ENCODE results near the gene ELFN1.

The ELFN1 gene

DNA sequence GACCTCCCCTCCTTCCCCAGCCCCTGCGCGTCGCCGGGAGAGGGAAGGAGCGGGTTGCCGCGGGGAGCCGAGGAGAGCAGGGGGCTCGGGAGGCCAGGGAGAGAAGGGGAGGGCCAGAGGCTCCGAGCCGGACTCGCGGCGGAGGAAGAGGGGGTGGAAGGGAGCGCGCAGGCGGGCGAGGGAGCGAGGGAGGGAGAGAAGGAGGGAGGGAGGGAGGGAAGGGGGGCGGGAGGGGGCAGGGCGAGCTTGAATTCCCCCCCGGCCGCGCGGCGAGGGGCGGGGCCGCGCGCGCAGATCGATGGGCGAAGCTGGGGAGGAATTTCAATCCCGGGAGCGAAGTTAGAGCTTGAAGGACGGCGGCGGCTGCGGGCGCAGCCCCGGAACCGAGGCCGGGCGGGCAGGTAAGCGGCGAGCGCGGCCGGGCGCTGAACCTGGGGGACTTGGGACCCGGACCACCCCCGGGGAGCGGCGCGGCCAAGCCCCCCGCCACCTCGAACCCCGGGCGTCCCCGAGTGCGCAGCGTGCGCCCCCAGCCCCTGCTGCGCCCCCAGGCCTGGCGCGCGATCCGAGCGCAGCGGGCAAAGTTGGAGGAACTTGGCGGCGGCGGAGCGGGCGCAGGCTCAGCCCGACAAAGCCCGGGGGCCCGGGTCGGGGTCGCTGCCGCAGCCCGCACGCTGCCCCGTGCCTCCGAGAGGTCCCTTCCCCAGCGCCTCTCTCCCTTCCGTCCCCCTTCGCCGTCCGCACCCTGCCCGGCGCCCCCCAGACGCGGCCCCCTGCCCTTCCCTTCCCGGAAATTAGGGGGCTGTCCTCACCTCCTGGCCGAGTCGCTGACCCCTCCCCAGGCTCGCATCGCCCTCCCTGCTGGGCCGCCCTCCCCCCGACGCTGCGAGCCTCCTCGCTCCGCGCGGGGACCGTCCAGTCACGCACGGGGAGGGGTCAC lies at the start of gene ELFN1:
Gene ELFN1 (plus strand): TSS at position 324 of the 940 bp plus-strand sequence. CDS start 74,320 bp downstream, outside the sequence.
- no peak for DNase-seq (ENCODE audit: extremely low read depth in 1 of 2, low read depth in 1 of 2)

DNA sequence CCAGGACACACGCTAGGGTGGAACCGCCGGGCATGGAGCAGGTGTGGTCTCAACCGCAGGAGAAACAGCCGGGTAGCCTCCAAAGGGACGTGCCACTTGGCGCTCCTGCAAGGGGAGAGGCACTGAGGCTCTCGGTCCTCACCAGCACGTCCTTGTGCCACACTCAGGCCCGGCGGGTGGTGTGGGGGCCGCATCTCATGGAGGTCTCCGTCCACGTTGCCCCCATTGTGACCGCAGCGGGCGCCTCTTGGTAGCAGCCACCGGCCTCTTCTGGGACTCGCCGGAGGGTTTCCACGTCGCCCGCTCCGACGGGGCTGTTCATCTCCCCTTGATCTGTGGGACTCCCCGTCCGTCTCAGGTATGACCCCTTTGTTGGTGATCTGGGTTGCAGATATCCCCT lies 49.2 kb upstream of the ELFN1 start:
- no peak for DNase-seq (ENCODE audit: extremely low read depth in 1 of 2, low read depth in 1 of 2)

DNA sequence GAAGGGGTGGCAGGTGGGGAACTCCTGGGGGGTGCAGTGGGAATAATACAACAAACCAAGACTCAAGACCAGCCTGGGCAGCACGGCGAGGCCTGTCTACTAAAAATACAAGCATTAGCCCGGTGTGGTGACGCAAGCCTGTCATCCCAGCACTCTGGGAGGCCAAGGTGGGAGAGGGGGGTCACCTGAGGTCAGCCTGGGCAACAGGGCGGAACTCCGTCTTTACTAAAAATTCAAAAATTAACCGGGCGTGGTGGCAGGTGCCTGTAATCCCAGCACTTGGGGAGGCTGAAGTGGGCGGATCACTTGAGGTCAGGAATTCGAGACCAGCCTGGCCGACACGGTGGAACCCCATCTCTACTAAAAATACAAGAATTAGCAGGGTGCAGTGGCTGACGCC lies 48.4 kb upstream of the ELFN1 start:
- DNase-seq (ENCODE audit: extremely low read depth in 1 of 2, low read depth in 1 of 2) = no peak

DNA sequence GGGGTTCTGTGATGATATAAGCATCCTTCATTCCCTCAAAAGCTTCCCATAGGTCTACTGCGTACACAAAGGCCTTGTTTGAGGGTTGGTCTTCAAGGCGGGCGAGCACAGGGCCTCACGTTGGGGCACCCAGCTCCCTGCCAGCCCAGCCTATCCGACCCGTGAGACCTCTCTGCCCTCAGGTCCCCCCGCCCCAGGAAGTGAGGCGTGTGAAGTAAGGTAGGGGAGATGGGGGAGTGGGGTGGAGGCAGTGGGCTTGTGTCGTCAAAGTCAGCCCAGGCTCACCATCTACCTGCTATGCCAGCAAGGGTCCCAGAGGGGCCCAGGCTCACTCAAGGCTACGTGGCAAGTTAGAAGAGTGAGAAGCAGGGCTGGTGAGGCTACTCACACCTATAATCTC lies 47.6 kb upstream of the ELFN1 start:
- no peak for DNase-seq (ENCODE audit: extremely low read depth in 1 of 2, low read depth in 1 of 2)

DNA sequence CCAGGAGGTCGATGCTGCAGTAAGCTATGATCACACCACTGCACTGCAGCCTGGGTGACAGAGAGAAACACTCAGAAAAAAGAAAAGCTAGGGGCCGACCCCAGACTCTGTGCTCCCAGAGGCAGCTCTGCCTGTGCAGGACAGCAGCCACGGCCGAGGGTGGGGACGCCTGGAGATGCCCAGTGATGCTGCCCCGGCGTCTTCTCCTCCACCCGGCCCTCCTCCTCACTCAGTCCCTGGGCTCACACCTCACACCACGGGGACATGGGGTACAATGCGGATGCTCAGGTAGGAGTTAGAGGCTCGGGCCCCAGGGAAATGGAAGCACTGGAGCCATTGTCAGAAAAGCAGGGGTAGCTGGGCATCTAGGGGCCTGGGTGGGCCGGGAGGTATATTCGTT lies 46.3 kb upstream of the ELFN1 start:
- no peak for DNase-seq (ENCODE audit: extremely low read depth in 1 of 2, low read depth in 1 of 2)

DNA sequence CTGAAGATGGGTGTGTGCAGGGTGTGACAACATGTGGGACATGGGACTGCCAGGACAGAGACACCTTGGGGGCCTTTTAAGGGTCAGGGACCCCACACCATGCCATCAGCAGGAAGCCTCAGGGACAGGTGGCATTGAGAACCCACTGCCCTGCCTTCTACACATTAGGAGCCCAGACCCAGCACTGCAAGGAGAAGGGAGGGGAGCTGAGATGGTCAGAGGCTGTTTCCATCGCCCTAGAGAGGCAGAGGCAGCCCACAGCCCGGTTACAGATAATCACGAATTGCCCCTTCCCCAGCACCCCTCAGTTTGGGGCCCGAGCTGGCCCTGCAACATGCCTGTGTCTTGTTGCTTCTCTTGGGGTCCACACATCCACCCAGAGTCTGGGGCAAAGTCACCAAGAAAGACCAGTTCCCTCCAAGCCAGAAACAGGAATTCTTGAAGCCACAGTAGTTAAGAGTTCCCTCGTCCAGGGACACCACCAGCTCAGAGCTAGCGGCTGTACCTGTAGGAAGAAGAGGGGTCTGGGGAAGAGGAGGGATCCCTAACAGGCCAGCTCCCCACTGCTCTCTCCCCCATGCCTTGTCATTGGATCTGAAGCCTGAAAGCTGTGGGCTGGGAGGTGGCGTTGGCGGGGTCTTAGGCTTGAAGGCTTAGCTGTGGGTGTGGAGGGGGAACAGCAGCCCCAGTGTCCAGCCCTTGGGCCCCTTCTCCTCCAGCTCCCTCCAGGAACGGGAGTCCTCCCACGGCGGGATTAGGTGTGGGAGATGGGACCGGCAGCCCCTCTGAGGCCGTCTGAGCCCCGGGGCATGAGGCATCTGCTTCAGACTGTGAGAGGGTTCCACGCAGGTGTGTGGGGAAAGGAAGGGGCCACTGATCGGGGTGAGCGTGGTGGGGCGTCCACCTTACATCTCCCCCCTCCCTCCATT lies 44.8 kb upstream of the ELFN1 start:
- DNase-seq (ENCODE audit: extremely low read depth in 1 of 2, low read depth in 1 of 2) = no peak

DNA sequence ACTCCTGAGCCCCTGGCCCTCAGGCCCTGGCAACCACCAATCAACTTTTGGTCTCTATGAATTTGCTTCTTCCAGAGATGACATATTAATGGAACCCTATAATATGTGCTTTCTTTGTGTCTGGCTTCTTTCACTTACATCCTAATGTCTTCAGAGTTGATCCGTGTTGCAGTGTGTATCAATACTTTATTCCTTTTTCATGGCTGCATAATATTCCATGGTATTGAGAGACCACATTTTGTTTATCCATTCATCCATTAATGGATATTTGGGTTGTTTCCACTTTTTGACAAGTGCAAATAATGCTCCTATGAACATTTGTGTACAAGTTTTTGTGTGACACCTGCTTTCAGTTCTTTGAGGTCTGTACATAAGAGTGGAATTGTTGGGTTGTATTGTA lies 43.3 kb upstream of the ELFN1 start:
- DNase-seq (ENCODE audit: extremely low read depth in 1 of 2, low read depth in 1 of 2) = no peak

DNA sequence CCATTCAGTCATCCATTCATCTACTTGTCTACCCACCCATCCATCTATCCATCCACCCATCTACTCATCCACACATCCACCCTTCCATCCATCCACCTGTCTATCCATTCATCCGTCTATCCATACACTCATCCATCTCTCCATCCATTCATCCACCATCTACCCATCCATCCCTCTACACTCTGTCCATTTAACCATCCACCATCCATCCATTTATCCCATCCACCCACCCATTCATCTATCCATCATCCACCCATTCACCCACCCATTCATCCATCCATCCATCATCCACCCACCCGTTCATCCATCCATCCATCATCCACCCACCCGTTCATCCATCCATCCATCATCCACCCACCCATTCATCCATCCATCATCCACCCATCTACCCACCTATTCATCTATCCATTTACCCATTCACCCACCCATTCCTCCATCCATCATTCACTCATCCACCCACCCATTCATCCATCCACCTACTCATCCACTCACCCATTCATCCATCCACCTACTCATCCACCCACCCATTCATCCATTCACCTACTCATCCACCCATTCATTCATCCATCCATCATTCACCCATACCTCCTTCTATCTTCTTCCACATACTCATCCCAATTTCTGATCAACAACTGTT lies 39.3 kb upstream of the ELFN1 start:
- no peak for DNase-seq (ENCODE audit: extremely low read depth in 1 of 2, low read depth in 1 of 2)

DNA sequence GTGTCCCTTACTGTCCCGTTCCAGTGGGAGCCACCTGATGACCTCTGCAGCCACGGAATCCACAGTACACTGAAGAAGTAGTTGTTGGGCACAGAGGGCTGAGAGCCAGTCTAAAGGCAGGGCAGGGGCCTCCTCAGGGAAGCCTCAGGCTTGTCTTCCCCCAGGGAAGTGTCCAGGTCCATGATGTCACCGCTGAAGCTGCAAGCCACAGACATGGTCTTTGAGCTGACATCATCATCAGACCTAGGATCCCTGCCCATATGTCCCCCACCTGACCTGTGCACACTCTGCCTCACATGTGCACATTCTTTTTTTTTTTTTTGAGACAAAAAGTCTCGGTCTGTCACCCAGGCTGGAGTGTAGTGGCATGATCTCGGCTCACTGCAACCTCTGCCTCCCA lies 38.4 kb upstream of the ELFN1 start:
- no peak for DNase-seq (ENCODE audit: extremely low read depth in 1 of 2, low read depth in 1 of 2)

DNA sequence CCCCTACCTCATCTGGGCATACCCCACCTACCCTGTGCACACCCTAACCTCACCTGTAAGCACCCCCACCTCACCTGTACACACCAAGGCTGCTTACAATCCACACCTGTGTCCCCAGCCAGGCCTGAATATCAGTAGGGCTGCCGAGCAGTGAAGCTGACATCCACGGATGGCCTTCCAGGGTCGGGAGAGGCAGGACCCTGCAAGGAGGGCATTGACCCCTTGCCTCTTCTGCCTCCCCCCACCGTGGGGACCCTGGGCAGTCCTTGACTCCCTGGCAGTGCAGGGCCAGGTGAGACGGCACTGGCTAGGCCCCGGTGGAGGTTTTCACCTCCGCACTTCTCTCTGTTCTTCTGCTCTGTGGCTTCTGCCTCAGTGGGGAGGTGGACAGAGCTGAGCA lies 37.6 kb upstream of the ELFN1 start:
- no peak for DNase-seq (ENCODE audit: extremely low read depth in 1 of 2, low read depth in 1 of 2)

DNA sequence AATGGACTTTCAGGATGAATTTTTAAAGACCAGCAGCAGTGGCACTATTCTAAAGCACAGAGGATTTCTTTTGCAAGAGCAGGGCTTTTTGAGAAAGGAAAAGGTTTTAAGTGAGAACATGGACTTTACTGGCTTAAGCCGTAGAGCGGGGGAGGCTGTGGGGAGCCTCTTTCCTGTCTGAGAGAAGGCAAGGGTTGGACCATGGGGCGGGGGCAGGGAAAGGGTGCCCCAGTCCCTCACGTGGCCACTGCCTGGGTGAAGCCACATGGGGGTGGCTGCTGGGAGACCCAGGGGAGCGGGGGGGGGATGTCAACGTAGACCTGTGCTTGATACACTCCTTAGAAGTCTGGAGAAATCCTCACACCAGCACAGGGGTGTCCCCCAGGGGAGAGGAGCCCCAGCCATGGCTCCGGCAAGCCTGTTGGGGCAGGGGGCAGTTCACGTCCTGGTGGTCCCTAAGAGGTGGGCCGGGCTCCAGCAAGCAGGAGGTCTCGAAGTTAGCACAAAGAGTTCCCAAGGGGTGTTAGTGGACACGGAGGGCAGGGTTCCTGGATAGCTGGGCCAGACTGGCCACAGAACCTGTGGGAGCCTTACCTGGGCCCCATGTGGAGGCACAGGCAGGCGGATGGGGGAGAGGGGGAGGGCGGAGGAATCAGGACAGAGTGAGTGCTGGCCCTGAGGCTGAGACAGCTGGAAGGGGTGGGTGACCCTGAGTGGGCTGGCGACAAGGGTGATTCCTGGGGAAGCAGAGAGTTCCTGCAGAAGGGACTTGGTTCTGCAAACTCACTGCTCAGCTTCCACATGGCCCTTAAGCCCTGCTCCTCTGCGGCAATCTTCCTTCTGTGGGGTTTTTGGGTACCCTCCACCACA lies 36.9 kb upstream of the ELFN1 start:
- DNase-seq (ENCODE audit: extremely low read depth in 1 of 2, low read depth in 1 of 2) = no peak

DNA sequence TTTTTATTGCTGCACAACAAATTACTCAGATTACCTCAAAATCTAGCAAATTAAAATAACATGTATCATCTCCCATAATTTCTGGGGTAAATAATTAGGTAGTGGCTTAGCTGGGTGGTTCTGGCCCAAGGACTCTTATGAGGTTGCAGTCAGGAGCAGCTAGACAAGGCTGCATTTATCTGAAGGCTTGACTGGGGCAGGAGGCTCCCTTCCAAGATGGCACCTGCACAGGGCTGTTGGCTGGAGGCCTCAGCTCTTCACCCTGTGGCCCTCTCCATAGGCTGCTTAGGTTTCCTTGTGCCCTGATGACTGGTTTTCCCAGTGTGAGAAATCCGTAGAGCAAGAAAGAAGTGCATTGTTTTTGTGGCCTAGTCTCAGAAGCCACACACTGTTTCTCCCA lies 34.7 kb upstream of the ELFN1 start:
- no peak for DNase-seq (ENCODE audit: extremely low read depth in 1 of 2, low read depth in 1 of 2)

DNA sequence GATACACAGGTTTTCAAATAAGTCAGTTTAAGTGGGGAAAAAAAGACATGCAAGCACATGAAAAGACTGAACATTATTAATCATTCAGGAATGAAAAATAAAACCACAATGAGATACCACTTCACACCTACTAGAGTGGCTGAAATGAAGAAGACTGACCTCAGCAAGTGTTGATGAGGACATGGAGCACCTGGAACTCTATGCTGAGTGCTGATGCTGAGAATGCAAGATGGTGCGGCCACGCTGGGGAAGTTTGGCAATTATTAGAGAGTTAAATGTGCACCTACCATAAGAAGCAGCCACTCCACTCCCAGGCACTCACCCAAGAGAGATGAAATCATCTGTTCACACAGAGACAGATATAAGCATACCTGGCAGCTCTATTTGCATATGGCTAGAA lies 32.9 kb upstream of the ELFN1 start:
- DNase-seq (ENCODE audit: extremely low read depth in 1 of 2, low read depth in 1 of 2) = no peak

DNA sequence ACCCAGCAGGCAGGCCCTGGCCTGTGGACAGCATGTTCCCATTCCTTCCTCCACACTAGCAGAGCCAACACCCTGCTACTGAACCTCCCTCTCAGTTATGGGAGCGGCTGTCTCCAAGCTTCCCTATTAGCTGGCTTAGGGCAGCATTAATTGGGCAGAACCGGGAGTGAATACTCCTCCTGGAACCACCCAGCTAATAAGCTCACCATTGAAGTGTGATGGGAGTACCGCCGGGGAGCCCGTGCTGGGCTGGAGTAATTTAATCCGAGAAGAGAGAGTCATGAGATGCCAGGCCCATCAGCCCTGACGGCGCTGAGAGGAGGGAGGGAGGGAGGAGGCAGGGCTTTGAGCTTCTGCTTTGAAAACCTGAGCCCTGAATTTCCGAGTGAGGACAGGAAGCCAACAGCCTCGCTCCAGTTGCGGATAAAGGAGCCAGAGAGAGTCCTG lies 31.8 kb upstream of the ELFN1 start:
- DNase-seq (ENCODE audit: extremely low read depth in 1 of 2, low read depth in 1 of 2) = no peak

DNA sequence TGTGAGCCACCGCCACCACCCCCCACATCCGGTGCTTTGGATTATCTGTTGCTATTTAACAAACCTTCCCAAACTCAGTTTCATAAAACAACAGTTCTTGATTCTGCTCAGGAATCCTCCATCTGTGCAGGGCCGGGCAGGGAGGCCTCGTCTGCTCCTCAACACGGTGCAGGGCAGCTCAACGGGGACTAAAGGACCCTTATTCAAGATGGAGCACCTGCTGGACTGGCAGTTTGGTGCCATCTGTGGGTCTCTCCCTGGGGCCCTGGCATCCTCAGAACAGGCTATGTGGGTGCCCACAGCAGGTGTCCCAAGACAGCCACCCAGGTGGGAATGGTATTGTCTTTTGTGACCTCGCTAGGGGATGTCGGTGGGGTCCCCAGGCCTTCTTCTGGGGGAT lies 31.0 kb upstream of the ELFN1 start:
- no peak for DNase-seq (ENCODE audit: extremely low read depth in 1 of 2, low read depth in 1 of 2)

DNA sequence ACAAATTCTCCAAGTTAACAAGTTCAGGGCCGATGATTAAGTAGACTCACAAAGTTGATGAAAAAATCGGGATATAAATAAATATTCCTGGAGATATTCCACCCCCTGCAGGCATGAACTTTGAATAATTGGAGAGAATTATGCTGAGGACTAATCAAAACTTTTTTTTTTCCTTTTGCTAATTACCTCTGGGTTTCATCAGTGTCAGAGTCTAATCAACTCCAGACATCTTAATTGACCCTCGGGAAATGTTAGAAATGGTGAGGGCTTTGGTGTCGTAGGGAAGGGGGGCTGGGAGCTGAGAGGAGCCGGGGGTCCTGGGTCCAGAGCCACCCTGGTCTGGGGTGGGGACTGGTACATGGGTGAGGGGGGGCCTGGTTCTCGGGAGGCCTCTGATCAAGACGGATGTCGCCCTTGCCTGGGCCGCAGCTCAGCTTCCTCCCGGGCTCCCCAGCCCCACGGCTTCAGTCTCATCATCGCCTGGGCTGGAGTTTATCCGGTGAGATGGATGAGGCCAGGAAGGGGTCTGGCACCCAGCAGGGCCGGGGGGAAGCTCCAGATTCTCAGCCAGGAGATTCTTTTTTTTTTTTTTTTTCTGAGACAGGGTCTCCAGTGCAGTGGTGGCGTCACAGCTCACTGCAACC lies 30.4 kb upstream of the ELFN1 start:
- DNase-seq (ENCODE audit: extremely low read depth in 1 of 2, low read depth in 1 of 2) = no peak

DNA sequence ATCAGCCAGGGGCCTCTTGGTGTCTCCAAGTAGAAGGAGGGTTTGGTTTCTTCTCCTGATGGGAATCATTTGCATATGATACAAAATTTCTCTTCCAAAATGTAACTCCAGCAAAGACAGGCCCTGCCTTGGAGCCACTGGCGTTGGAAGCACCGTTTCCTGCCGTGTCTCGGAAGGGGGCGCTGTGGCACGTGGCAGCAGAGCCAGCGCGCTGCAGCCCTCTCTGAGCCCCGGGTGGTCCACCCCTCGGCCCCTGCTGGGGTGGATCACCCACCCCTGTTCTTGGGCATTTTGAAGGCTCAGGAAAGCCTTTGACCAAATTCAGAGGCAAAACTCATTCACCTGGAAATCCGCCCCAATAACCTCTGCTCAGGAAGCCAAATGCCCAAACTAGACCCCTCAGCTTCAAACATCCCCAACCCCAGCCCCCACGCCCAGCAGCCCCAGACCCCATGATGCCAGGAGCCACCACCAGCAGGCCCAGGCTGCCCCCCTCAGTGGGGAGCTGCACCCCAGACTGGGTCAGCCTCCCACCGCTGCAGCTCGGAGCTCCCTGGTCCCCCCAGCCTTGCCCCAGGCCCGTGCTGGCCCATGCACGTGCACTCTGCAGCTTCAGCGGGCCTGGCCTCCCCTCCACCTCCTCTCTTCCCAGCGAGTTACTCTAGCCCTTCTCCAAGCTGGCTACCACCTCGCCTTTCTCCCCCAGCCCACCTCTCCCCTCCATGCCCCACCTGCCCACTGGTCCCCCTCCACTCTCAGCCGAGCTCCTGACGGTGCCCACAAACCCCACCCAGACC lies 29.5 kb upstream of the ELFN1 start:
- DNase-seq (ENCODE audit: extremely low read depth in 1 of 2, low read depth in 1 of 2) = no peak

DNA sequence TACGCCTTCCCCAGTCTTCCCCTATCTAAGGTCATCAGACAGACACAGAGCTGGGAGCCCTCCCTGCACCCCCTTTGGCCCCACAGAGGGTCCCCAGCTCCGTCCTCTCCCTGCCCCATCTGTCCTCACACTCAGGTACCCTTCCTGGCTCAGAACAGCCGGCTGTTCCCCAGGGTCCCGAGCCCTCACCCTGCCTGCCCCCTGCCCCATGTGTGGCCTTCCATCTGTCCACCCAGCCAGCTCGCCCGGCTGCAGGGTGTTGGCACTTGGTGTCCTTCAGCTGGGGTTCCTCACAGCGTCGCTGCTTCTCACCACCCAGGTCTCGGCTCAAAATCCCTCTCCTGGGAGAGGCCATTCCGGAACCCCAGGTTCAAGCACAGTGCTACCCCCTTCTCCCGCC lies 28.9 kb upstream of the ELFN1 start:
- no peak for DNase-seq (ENCODE audit: extremely low read depth in 1 of 2, low read depth in 1 of 2)

DNA sequence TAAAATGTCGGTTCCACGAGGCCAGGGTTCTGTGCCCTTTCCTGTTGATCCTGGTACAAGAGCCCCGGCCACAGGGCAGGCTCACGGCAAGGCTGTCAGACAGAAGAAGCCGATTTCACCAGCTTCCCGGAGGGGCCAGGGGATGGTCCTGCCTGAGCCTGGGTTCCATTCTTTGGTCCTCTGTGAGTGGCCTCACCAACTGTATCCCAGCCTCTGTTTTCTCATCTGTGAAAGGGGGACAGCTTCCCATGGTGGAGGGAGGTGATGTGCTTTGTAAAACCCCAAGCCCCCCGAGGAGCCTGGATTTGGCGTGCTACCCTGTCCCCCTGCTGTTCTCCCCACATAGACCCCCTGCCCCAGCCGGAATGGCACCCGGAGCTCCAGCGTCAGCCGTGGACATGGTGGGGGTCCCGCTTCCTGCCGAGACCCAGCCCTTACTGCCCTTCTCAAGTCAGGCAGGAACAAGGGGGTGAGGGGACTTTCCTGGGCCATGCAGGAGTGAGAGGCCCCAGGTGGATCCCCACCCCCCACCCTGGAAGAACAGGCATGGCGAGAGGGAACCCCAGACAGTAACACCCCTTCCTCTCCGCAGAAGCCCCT lies 28.3 kb upstream of the ELFN1 start:
- DNase-seq (ENCODE audit: extremely low read depth in 1 of 2, low read depth in 1 of 2) = no peak

Data from activated CD8-positive, alpha-beta memory T cell treated with anti-CD3 and anti-CD28 coated beads for 1 hour (primary cell).